Chondrocyte (in vitro differentiated cells): ENCODE measurements around the gene PNPLA5. TPM values are rescaled to one million over a fixed set of nuclear protein-coding genes. Genes with fewer than 3 reads are reported as not detected.

ENCODE experiments used
- DNase-seq: peaks from one replicate; pipeline ENCODE4 v3.0.0; 2021; ENCODE audit warnings: mixed read lengths, low spot score
- H3K27ac Mint-ChIP-seq: one replicate; pipeline ENCODE4 v1.8.0; 2021; ENCODE audit warnings: mild to moderate bottlenecking, moderate library complexity, mixed read lengths; ENCODE audit not compliant: unreplicated experiment
- H3K27me3 Mint-ChIP-seq: 2 replicates; pipeline ENCODE4 v1.8.0; 2021; ENCODE audit warnings: low read depth, mixed read lengths
- H3K36me3 Mint-ChIP-seq: 2 replicates; pipeline ENCODE4 v1.8.0; 2021; ENCODE audit warnings: low read depth, mixed read lengths
- H3K4me1 Mint-ChIP-seq: 2 replicates; pipeline ENCODE4 v1.8.0; 2021; ENCODE audit warnings: low read depth, mild to moderate bottlenecking, mixed read lengths
- H3K4me3 Mint-ChIP-seq: one replicate; pipeline ENCODE4 v1.8.0; 2021; ENCODE audit warnings: mild to moderate bottlenecking, moderate library complexity, mixed read lengths; ENCODE audit not compliant: unreplicated experiment
- H3K9me3 Mint-ChIP-seq: 2 replicates; pipeline ENCODE4 v1.8.0; 2021; ENCODE audit warnings: low read depth, mixed read lengths
- CTCF ChIP-seq: fragments of 200-600 bp; sonication (generic); IDR thresholded peaks from 2 replicates; pipeline ENCODE4 v1.5.0; 2021; ENCODE audit warnings: antibody characterized with exemption, mild to moderate bottlenecking, moderate library complexity
- total RNA-seq: library from RNA; stranded (reverse); gene quantifications from 3 replicates; pipeline ENCODE4 v1.2.1, GENCODE V29; 2021

PNPLA5 gene
- total RNA-seq, 1 donor from 2014 or later: not detected

- Mint-ChIP-seq H3K4me3 (no peak overlapping the region), H3K27ac (no peak overlapping the region), H3K36me3 (peaks cover 1% of the 10 kb centered on the region), H3K9me3 (peaks cover 12% of the 10 kb centered on the region), H3K4me1 (no peaks in the 10 kb centered on the region), H3K27me3 (peaks cover 30% of the 10 kb centered on the region)
- peak; percentile 77 for DNase-seq
- no peak for TF ChIP-seq CTCF
Observed at GRCh38 chr22:43853328-43853931, 38.4 kb downstream of the PNPLA5 start.

- no peak overlapping the region for H3K4me3 Mint-ChIP-seq
- peaks cover 30% of the 10 kb centered on the region for H3K27me3 Mint-ChIP-seq
- peaks cover 12% of the 10 kb centered on the region for H3K9me3 Mint-ChIP-seq
- H3K36me3 Mint-ChIP-seq: peaks cover 1% of the 10 kb centered on the region
- DNase-seq: peak; percentile 48
- no peak overlapping the region for H3K27ac Mint-ChIP-seq
- no peaks in the 10 kb centered on the region for H3K4me1 Mint-ChIP-seq
- no peak for TF ChIP-seq CTCF
Observed at GRCh38 chr22:43852573-43853327, 39.1 kb downstream of the PNPLA5 start.

GRCh38 chr22:43851979-43852307 lies 39.9 kb downstream of the PNPLA5 start:
- Mint-ChIP-seq H3K9me3 (peaks cover 6% of the 10 kb centered on the region), H3K36me3 (peaks cover 1% of the 10 kb centered on the region), H3K4me3 (no peak overlapping the region), H3K27ac (no peak overlapping the region), H3K4me1 (no peaks in the 10 kb centered on the region), H3K27me3 (peaks cover 28% of the 10 kb centered on the region)
- peak; percentile 14 for DNase-seq
- no peak for TF ChIP-seq CTCF

- peaks cover 1% of the 10 kb centered on the region for H3K9me3 Mint-ChIP-seq
- TF ChIP-seq CTCF: no peak
- DNase-seq: peak; percentile 44
- H3K27me3 Mint-ChIP-seq: peaks cover 28% of the 10 kb centered on the region
- no peak overlapping the region for H3K27ac Mint-ChIP-seq
- no peak overlapping the region for H3K4me3 Mint-ChIP-seq
- H3K4me1 Mint-ChIP-seq: no peaks in the 10 kb centered on the region
- H3K36me3 Mint-ChIP-seq: peaks cover 1% of the 10 kb centered on the region
Observed at GRCh38 chr22:43851058-43851978, 40.5 kb downstream of the PNPLA5 start.

- peak; percentile 58 for DNase-seq
Observed at GRCh38 chr22:43850529-43850928, 41.3 kb downstream of the PNPLA5 start.

More at GRCh38 chr22:43850529-43850928, 41.3 kb downstream of the PNPLA5 start:
- no peaks in the 10 kb centered on the region for H3K4me1 Mint-ChIP-seq
- H3K27ac Mint-ChIP-seq: no peak overlapping the region
- TF ChIP-seq CTCF: no peak
- H3K9me3 Mint-ChIP-seq: no peaks in the 10 kb centered on the region
- H3K36me3 Mint-ChIP-seq: peaks cover 1% of the 10 kb centered on the region
- H3K4me3 Mint-ChIP-seq: no peak overlapping the region
- H3K27me3 Mint-ChIP-seq: peaks cover 28% of the 10 kb centered on the region
